Measurements from ENCODE around the gene LAMA5. TPM values are rescaled to one million over a fixed set of nuclear protein-coding genes. Genes with fewer than 3 reads are reported as not detected.

Gene LAMA5
- total and polyA plus RNA-seq, 4 donors, result 116 to 315 (median 244) TPM

- TF ChIP-seq CTCF (IDR thresholded peaks at IDR 0.05; ENCODE audit: control extremely low read depth, extremely low read depth), result no peak
- no peak overlapping the region for H3K27ac ChIP-seq (ENCODE audit: low read depth in 1 of 2, low read length in 1 of 2)
Measured at GRCh38 chr20:62275219-62275618, 91.9 kb downstream of the LAMA5 start.

GRCh38 chr20:62274332-62274950 lies 92.7 kb downstream of the LAMA5 start:
- no peak overlapping the region for H3K27ac ChIP-seq (ENCODE audit: low read depth in 1 of 2, low read length in 1 of 2)
- H3K4me3 ChIP-seq, result no peak overlapping the region
- WGBS, 2 donors, result 91 to 92% methylated on average over 13 of the region's 13 CpGs
- H3K36me3 ChIP-seq (ENCODE audit: control insufficient read depth in 4 of 4, insufficient read depth in 4 of 4, low read length in 4 of 4), result peaks cover 4 to 45% (median 11%) of the 10 kb centered on the region in 4 donors
- H3K9ac ChIP-seq (ENCODE audit: insufficient read depth in 1 of 2, low read length in 2 of 2), result no peak overlapping the region
- ATAC-seq (ENCODE audit: insufficient read depth, low FRiP score), result no peak
- DNase-seq, result no peak
- H3K4me1 ChIP-seq (ENCODE audit: control insufficient read depth in 5 of 5, insufficient read depth in 5 of 5, low read length in 5 of 5), result no peaks in the 10 kb centered on the region
- no peak for TF ChIP-seq CTCF (IDR thresholded peaks at IDR 0.05; ENCODE audit: control extremely low read depth, extremely low read depth)
- no peaks in the 10 kb centered on the region for H3K27me3 ChIP-seq (ENCODE audit: control insufficient read depth in 3 of 3, insufficient read depth in 3 of 3, low read length in 2 of 3)
- H3K9me3 ChIP-seq (ENCODE audit: control insufficient read depth in 4 of 4, insufficient read depth in 3 of 4, low read length in 3 of 4), result no peaks in the 10 kb centered on the region

More at GRCh38 chr20:62275219-62275618, 91.9 kb downstream of the LAMA5 start:
- H3K27me3 ChIP-seq (ENCODE audit: control insufficient read depth in 3 of 3, insufficient read depth in 3 of 3, low read length in 2 of 3), result no peaks in the 10 kb centered on the region
- ATAC-seq (ENCODE audit: insufficient read depth, low FRiP score) (no peak), DNase-seq (no peak)
- no peaks in the 10 kb centered on the region for H3K9me3 ChIP-seq (ENCODE audit: control insufficient read depth in 4 of 4, insufficient read depth in 3 of 4, low read length in 3 of 4)
- H3K9ac ChIP-seq (ENCODE audit: insufficient read depth in 1 of 2, low read length in 2 of 2), result no peak overlapping the region
- H3K4me3 ChIP-seq, result no peak overlapping the region
- H3K4me1 ChIP-seq (ENCODE audit: control insufficient read depth in 5 of 5, insufficient read depth in 5 of 5, low read length in 5 of 5), result no peaks in the 10 kb centered on the region
- 89 to 92% methylated on average over 10 of the region's 10 CpGs for WGBS, 2 donors
- peaks cover 4 to 49% (median 11%) of the 10 kb centered on the region in 4 donors for H3K36me3 ChIP-seq (ENCODE audit: control insufficient read depth in 4 of 4, insufficient read depth in 4 of 4, low read length in 4 of 4)

- no peak for DNase-seq
- no peaks in the 10 kb centered on the region for H3K9me3 ChIP-seq (ENCODE audit: control insufficient read depth in 4 of 4, insufficient read depth in 3 of 4, low read length in 3 of 4)
- no peak for TF ChIP-seq CTCF (IDR thresholded peaks at IDR 0.05; ENCODE audit: control extremely low read depth, extremely low read depth)
- H3K27ac ChIP-seq (ENCODE audit: low read depth in 1 of 2, low read length in 1 of 2), result no peak overlapping the region
- ATAC-seq (ENCODE audit: insufficient read depth, low FRiP score), result no peak
- H3K4me1 ChIP-seq (ENCODE audit: control insufficient read depth in 5 of 5, insufficient read depth in 5 of 5, low read length in 5 of 5), result no peaks in the 10 kb centered on the region
- peaks cover 4 to 40% (median 7%) of the 10 kb centered on the region in 4 donors for H3K36me3 ChIP-seq (ENCODE audit: control insufficient read depth in 4 of 4, insufficient read depth in 4 of 4, low read length in 4 of 4)
- H3K9ac ChIP-seq (ENCODE audit: insufficient read depth in 1 of 2, low read length in 2 of 2), result no peak overlapping the region
- WGBS, 2 donors, result 97 to 98% methylated on average over 18 of the region's 18 CpGs
- no peak overlapping the region for H3K4me3 ChIP-seq
- no peaks in the 10 kb centered on the region for H3K27me3 ChIP-seq (ENCODE audit: control insufficient read depth in 3 of 3, insufficient read depth in 3 of 3, low read length in 2 of 3)
Measured at GRCh38 chr20:62273416-62273815, 93.7 kb downstream of the LAMA5 start.

GRCh38 chr20:62272200-62272599 lies 94.9 kb downstream of the LAMA5 start:
- Histone ChIP-seq H3K27ac (ENCODE audit: low read depth in 1 of 2, low read length in 1 of 2) (no peak overlapping the region), H3K9ac (ENCODE audit: insufficient read depth in 1 of 2, low read length in 2 of 2) (no peak overlapping the region), H3K36me3 (ENCODE audit: control insufficient read depth in 4 of 4, insufficient read depth in 4 of 4, low read length in 4 of 4) (peaks cover 4 to 42% (median 7%) of the 10 kb centered on the region in 4 donors), H3K4me3 (no peak overlapping the region), H3K4me1 (ENCODE audit: control insufficient read depth in 5 of 5, insufficient read depth in 5 of 5, low read length in 5 of 5) (no peaks in the 10 kb centered on the region), H3K27me3 (ENCODE audit: control insufficient read depth in 3 of 3, insufficient read depth in 3 of 3, low read length in 2 of 3) (no peaks in the 10 kb centered on the region), H3K9me3 (ENCODE audit: control insufficient read depth in 4 of 4, insufficient read depth in 3 of 4, low read length in 3 of 4) (no peaks in the 10 kb centered on the region)
- ATAC-seq (ENCODE audit: insufficient read depth, low FRiP score), result no peak
- DNase-seq, result no peak
- 91 to 93% methylated on average over 10 of the region's 10 CpGs for WGBS, 2 donors
- TF ChIP-seq CTCF (IDR thresholded peaks at IDR 0.05; ENCODE audit: control extremely low read depth, extremely low read depth), result no peak
